Tongue (tissue), 2 donors: ENCODE measurements around the gene FOXP1. TPM values are rescaled to one million over a fixed set of nuclear protein-coding genes. Genes with fewer than 3 reads are reported as not detected.
A peak's percentile ranks its signal among the peaks of the same experiment; 100 is the strongest.

Experiments used
- DNase-seq: peaks from one replicate; pipeline ENCODE4 v3.0.0-alpha.2; 2015
- total RNA-seq: library from RNA; depleted of rRNA; stranded (reverse); fragments of >200 nt; gene quantifications from one replicate; pipeline ENCODE4 v1.2.3, GENCODE V29; 2014

Gene FOXP1
- total RNA-seq, 1 donor from 2014 or later, result 66.4 TPM

GRCh38 chr3:71168880-71169411 lies 414.6 kb downstream of the FOXP1 start:
- DNase-seq, result peak; percentile 49

DNA sequence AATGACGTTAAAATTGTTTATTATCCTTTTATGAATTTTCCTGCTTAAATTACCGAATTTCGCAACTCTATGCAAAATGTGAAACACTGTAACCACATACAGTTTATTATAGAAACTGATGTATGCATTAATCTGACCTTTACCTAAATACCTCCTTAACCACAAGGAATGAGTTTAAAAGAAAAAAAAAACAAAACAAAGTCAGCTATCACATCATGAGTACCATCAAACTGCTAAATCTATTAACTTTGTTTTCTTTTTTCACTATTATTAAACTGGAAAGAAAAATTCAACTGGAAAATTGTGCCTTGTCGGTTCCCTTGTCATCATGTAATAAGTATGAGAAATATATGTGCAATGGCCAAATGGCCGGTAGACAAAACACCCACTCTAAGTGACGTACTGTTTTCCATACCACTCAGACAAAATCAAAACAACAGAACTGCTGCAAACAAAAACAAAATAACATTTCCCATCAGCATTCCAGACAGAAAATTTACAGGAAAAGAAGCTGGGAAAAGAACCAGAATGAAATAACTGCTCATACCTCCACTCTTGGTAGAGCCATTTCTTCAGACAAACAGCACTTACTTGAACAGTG lies 415.3 kb downstream of the FOXP1 start:
- peak; percentile 53 for DNase-seq

- no peak for DNase-seq
Observed at GRCh38 chr3:71166339-71167240, 416.9 kb downstream of the FOXP1 start.

DNA sequence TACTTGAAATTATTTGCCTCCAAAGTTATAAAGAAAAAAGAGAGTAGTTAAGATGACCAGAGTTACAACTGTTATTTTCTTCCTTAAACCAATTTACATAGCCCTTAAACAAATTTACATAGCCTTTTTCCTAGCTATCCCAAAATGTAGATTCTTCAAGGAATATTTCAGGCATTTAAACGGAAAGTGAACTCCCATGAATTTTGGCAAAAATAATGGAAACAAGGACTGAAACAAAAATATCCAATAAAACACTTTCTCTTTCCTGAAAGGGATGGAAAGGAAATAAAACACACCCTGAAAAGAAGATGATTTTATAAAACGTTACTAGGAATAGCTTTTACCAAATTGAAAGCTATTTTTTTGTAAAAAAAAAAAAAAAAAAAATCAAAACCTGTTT lies 418.6 kb downstream of the FOXP1 start:
- DNase-seq, result no peak

DNA sequence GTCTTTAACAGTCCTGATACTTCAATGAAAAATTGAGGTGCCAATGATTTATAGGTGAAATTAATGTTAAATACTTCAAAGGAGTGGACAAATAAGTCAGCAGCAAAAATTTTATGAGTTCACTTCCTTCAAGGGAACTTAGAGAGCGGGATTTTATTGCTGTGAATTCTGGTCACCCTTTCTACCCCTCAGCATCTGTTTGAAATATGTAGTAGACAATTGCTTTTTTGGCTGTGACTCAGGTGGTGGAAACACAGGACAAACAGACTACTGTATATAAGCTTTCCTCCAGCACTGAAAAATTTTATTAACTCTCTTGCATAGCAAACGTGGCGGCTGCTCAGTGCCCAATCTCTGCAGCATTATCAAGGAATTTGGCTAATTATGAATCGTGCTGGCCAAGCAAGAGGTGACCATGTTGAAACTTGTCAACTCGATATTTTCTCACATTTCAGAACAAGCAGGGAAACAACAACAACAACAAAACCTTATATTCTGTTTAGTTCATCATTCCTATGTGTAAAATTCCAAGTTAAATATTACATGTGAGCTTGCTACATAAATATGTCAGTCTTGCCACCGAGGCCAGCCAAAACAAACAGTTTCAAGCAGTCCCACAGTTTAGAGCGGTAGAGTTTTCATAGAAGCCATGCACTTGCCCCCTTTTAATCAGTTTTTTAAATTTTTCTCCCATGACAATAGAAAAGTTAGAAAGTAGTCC lies 420.2 kb downstream of the FOXP1 start:
- DNase-seq, result no peak

DNA sequence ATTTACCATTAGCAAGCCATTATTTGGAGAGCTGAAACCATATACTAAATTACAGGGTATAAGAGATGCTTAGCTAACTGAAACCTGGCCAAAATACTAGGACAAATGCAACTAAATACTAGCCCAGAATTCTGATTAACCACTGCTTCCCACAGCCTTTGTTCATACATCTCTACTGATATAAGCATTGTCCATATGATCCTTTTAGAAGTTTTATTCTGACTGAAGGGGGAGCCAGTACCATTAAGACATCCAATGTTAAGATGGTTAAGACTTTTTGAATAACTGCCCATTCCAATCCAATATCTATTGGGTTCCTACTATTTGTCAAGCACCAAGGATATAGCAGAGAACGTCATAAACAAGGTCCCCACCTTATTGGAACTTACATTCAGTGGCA lies 421.3 kb downstream of the FOXP1 start:
- DNase-seq, result no peak

GRCh38 chr3:71160785-71161546 lies 422.6 kb downstream of the FOXP1 start:
- no peak for DNase-seq

DNA sequence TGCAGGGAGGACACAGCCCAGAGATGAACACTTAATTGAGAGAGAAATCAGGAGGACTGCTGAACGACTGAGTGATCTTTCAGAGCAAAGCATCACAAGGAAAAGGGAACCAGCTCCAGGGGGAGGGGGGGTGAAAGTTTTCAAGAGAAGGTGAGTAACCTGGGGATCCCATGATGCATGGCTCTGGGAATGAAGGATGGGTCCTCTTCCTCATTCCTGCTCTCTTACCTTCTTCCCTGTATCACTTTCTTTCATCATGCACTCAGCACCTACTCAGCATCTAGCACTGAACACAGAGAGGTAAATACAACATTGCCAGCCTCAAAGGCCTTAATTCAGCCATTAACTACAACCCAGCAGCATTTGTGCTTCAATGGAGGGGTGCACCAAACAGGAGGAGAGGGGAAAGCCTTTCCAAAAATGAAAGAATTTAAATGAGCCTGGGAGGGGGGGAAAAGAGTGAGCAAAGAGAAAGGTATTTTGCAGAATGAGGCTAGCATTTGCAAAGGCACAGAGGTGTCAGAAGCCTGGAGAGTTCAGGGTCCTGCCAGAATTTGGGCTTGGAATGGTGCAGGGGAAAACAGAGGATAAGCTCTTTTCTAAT lies 427.4 kb downstream of the FOXP1 start:
- no peak for DNase-seq

GRCh38 chr3:71154846-71155245 lies 428.7 kb downstream of the FOXP1 start:
- DNase-seq, result no peak

- no peak for DNase-seq
Observed at GRCh38 chr3:71153713-71154112, 429.8 kb downstream of the FOXP1 start.

DNA sequence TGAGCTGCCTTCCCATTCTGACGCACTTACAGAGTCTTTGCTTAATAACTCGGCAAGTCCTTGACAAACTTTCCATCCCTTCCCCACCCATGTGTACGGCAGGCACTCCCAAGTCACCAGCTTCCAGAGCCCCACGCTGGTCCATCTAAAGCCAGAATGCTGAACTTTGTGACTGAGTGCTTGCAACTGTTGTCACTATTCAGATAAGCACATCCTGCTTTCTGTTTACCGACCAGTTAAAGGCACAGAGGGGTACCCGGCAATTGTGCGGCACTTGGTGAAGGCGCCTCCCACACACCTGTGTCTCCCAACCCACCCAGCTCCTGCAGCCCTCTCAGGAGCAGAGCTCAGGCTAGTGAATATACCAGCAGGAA lies 430.6 kb downstream of the FOXP1 start:
- DNase-seq, result no peak

DNA sequence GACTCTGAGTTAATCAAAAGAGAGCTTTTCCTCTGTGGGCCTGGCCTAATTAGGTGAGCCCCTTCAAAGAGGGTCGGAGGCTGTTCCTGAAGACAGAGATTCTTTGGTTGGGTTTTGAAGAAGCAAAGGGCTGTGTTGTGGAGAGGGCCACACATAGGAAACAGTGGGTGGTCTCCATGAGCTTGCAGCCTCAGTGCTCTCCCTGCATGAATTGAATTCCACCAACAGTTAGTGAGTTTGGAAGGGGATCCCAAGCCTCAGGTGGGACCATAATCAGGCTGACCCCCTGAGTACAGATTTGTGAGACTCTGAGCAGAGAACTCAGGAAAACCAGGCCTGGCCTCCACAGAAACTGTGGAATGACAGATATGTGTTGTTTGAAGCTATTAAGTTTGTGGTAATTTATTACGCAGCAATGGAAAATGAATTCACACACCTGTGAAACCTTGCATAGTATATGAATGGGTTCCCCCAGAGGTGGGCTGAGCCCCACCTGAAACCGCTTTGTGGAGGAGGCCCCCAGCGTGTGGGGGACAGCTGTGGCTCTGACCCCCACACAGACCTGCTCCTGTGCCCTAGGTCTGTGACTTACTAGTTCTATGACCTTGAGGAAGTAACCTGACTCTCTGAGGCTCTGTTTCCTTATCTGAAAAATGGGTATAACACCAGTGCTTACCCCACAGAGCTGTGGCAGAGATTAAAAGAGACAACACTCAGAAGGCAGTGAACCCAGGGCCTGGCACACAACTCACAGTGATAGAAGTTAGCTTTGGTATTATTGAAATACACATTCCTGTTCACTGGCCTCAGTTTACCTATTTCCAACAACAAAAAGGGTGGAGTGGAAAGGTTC lies 431.3 kb downstream of the FOXP1 start:
- DNase-seq, result no peak

- DNase-seq, result no peak
Observed at GRCh38 chr3:71149959-71150954, 433.3 kb downstream of the FOXP1 start.

- DNase-seq, result no peak
Observed at GRCh38 chr3:71148455-71149060, 435.0 kb downstream of the FOXP1 start.

DNA sequence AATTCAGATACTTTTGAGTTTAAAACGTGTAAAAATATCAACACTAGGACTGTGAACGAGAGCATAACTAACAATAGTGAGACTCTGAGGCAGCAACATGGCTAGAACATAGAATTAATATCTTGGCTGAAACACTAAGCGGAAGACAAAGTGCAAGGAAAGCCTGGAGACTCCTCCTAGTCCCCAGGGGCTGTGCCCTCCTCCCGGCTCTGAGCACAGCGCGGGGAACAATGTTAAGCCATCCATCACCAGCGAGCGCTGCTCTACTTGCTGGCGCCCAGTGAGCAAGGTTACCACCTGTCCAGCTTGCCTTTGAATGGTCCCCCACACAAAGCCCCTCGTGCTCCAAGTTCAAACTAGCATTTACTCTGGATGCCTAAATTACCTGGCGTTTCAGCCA lies 436.9 kb downstream of the FOXP1 start:
- DNase-seq, result no peak

DNA sequence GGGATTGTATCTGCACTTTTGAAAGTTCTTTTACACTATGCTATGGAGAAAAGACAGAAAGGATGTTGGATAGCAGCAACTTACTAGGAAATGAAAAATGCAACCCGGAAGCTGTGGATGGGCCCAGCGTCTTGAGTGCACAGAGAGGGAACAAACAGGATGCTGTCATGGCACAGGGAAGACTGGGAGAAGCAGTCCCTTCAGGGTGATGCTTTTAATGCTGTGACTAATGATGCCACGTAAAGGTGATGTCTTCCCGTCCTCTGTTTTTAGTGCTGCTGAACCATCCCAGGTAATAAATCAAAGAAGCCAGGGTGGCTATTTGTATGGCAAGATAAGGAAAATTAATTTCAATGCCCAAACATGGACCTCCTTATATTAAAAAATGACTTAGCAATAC lies 437.6 kb downstream of the FOXP1 start:
- no peak for DNase-seq

- no peak for DNase-seq
Observed at GRCh38 chr3:71144525-71145253, 438.8 kb downstream of the FOXP1 start.

DNA sequence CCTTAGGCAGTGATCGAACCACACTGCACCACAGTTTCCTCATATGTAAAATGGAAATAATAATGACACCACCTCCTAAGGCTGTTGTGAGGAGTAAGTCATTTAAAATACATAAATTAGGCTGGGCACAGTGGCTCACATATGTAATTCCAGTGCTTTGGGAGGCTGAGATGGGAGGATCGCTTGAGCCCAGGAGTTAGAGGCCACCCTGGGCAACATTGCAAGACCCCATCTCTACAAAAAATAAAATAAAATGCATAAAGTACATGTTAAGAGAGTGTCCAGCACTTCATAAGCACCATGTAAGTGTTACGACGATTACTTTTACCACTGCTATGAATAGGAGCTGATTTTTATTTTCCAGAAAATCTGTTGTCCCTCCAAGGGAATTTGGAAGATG lies 440.0 kb downstream of the FOXP1 start:
- DNase-seq, result no peak
